ENCODE data around the gene BCAN.

Gene BCAN

GRCh38 chr1:156696755-156697154 lies 54.8 kb downstream of the BCAN start:
- no peak for DNase-seq (ENCODE audit: low read depth in 2 of 2)

GRCh38 chr1:156697481-156697880 lies 55.6 kb downstream of the BCAN start:
- DNase-seq (ENCODE audit: low read depth in 2 of 2), result no peak

- no peak for DNase-seq (ENCODE audit: low read depth in 2 of 2)
Measured at GRCh38 chr1:156698995-156699394, 57.1 kb downstream of the BCAN start.

GRCh38 chr1:156700736-156701531 lies 59.0 kb downstream of the BCAN start:
- no peak for DNase-seq (ENCODE audit: low read depth in 2 of 2)

- DNase-seq (ENCODE audit: low read depth in 2 of 2), result no peak
Measured at GRCh38 chr1:156703336-156703735, 61.4 kb downstream of the BCAN start.

- no peak for DNase-seq (ENCODE audit: low read depth in 2 of 2)
Measured at GRCh38 chr1:156703741-156704140, 61.8 kb downstream of the BCAN start.

GRCh38 chr1:156704166-156704711 lies 62.3 kb downstream of the BCAN start:
- no peak for DNase-seq (ENCODE audit: low read depth in 2 of 2)

- DNase-seq (ENCODE audit: low read depth in 2 of 2), result no peak
Measured at GRCh38 chr1:156704930-156705320, 63.0 kb downstream of the BCAN start.

GRCh38 chr1:156705321-156705917 lies 63.5 kb downstream of the BCAN start, which contains the start of gene CRABP2:
TSS of gene CRABP2 (minus strand) at chr1:156705583. CDS start at chr1:156705446, 137 bp downstream.
- DNase-seq (ENCODE audit: low read depth in 2 of 2), result no peak

- DNase-seq (ENCODE audit: low read depth in 2 of 2), result peak; percentile 28 to 40
Measured at GRCh38 chr1:156705918-156706656, 64.2 kb downstream of the BCAN start.

- DNase-seq (ENCODE audit: low read depth in 2 of 2), result no peak
Measured at GRCh38 chr1:156706657-156707416, 64.9 kb downstream of the BCAN start.

- DNase-seq (ENCODE audit: low read depth in 2 of 2), result no peak
Measured at GRCh38 chr1:156707417-156708217, 65.7 kb downstream of the BCAN start.

GRCh38 chr1:156708218-156708661 lies 66.3 kb downstream of the BCAN start:
- DNase-seq (ENCODE audit: low read depth in 2 of 2), result no peak

- DNase-seq (ENCODE audit: low read depth in 2 of 2), result no peak
Measured at GRCh38 chr1:156709031-156709430, 67.1 kb downstream of the BCAN start.

All from activated CD8-positive, alpha-beta memory T cell treated with anti-CD3 and anti-CD28 coated beads for 4 hours (primary cell).